Measurements from ENCODE around the gene RNF31. TPM values are rescaled to one million over a fixed set of nuclear protein-coding genes. Genes with fewer than 3 reads are reported as not detected.

The RNF31 gene
- total and polyA plus RNA-seq, 2 of the 13 experiments (the other 11 are each of a cell fraction or from before 2014, with no cell fraction given): 48.2 to 86.8 TPM

GRCh38 chr14:24160850-24161804, 13.8 kb downstream of the RNF31 start, which contains the start of gene IRF9 (continued):
- TF ChIP-seq NFAT5 (CRISPR knock-in tag; IDR thresholded peaks at IDR 0.05) (0 out of 2 replicates have a peak, but pooled peaks have one; percentile 90), ZNF33A (CRISPR knock-in tag; IDR thresholded peaks at IDR 0.05; ENCODE audit: borderline replicate concordance) (no peak), HOXA5 (CRISPR knock-in tag; IDR thresholded peaks at IDR 0.05) (peak; percentile 99), ZNF234 (CRISPR knock-in tag; conservative IDR thresholded peaks at IDR 0.05) (no peak), ZNF451 (CRISPR knock-in tag; IDR thresholded peaks at IDR 0.05) (peak; percentile 99; the same call in 1 of the 2 replicates), ZNF512B (CRISPR knock-in tag; IDR thresholded peaks at IDR 0.05; ENCODE audit: borderline replicate concordance) (no peak; the same call in 1 of the 2 replicates), ZNF687 (CRISPR knock-in tag; IDR thresholded peaks at IDR 0.05) (peak; percentile 99), ZNF878 (CRISPR knock-in tag; IDR thresholded peaks at IDR 0.05) (peak; percentile 98), ZNF724P (CRISPR knock-in tag; IDR thresholded peaks at IDR 0.05; ENCODE audit: borderline replicate concordance) (peak; percentile 69), THYN1 (CRISPR knock-in tag; IDR thresholded peaks at IDR 0.05; ENCODE audit: borderline replicate concordance, low read depth) (no peak; the same call in 1 of the 2 replicates), KAT2B (IDR thresholded peaks at IDR 0.05; ENCODE audit: borderline replicate concordance, low read depth, low read length) (no peak), ZNF766 (CRISPR knock-in tag; IDR thresholded peaks at IDR 0.05; ENCODE audit: borderline replicate concordance) (peak; percentile 93), RFX1 (IDR thresholded peaks at IDR 0.05) (no peak), GABPA (IDR thresholded peaks at IDR 0.05; ENCODE audit: low read depth, low read length) (no peak), GABPA (CRISPR knock-in tag; IDR thresholded peaks at IDR 0.05; ENCODE audit: low read depth) (peak; percentile 84), MBD4 (IDR thresholded peaks at IDR 0.05; ENCODE audit: borderline replicate concordance, low read length) (no peak), ARNT (IDR thresholded peaks at IDR 0.05) (no peak)

Data from HepG2 (cell line).